G401.6 (cell line): ENCODE measurements around the gene HDAC4.

ENCODE experiments used
- FAIRE-seq: peaks from 2 replicates; lab custom pipeline; 2012; peaks lifted over from hg19 to GRCh38; lab: Jason Lieb, UNC

The HDAC4 gene

DNA sequence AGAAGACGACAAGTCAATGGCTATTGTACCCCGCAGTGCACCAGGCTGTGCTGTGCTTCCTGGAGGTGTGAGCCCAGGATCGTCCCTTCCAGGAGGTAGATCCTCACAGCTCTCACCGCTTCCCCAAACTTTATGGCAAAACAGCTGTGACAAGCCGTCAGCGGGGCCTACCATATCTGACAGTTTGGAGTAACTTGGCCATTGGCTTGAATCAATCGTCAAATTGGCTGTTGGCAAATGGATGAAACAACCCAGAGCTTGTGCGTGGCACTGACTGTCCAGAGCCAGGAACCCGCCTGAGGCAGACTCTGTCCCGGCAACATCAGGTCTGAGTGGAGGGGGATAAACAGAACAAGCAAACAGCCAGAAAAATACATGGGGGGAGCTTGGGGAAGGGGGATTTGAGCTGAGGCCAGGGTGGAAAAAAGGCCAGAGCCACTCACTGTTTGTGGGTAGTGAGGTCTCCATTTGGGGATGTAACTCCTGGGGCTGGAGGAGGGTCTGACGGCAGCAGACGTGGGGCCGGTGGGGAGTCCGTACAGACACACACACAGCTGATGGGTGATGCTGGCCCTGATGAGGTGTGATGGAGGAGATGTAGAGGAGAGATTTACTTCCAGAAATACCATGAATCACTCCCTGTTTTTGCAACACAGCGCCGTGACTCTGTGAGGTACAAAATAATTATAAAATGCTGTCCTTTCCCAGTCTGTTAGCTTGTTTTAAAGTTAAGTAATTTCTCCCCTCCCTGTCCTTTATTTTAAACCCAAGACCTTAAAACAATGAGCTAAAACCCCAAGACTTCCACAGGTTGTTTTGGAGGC lies 378.2 kb downstream of the HDAC4 start:
- FAIRE-seq = no peak

- no peak for FAIRE-seq
Observed at GRCh38 chr2:239021651-239022436, 379.0 kb downstream of the HDAC4 start.

GRCh38 chr2:239021224-239021623 lies 379.6 kb downstream of the HDAC4 start:
- FAIRE-seq = no peak

DNA sequence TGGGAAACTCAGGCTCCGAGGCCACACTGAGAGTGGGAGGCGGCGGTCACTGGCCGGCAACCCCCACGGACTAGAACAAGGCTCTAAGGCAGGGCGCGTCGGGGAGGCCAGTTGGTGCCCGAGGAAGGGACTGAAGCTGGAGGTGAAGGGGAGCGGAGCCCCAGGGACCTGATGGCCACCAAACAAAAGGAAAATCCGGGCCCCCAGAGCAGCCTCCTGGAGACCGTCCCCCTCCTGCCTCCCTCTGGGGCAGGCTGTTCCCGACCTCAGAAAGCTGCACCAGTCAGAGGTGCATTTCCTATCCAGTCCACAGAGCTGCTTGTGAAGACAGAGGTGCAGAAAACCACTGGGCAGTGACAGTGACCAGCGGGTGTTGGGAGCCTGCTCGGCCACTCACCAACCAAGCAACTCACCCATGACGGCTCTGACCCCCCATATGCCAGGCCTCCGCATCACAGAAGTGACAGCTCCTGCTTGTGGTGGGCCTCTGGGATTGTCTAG lies 380.2 kb downstream of the HDAC4 start:
- no peak for FAIRE-seq

DNA sequence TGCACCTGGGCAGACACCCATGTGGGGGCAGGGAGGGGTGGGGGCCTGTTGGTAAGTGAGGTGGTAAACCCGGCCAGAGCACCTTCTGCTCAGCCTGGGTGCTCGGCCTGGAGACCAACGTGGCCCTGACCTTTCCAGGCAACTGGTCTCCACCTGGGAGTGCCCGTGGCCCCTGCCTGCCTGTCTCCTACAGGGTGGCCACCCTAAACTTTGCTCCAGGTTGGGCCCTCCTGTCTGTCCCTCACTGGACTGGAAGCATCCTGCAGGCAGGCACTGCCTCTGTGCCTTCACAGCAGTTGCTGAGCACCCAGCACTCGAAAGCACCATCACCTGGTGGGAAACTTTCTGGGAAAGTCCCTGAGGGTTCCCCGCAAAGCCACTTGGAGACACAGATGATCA lies 381.6 kb downstream of the HDAC4 start:
- no peak for FAIRE-seq

DNA sequence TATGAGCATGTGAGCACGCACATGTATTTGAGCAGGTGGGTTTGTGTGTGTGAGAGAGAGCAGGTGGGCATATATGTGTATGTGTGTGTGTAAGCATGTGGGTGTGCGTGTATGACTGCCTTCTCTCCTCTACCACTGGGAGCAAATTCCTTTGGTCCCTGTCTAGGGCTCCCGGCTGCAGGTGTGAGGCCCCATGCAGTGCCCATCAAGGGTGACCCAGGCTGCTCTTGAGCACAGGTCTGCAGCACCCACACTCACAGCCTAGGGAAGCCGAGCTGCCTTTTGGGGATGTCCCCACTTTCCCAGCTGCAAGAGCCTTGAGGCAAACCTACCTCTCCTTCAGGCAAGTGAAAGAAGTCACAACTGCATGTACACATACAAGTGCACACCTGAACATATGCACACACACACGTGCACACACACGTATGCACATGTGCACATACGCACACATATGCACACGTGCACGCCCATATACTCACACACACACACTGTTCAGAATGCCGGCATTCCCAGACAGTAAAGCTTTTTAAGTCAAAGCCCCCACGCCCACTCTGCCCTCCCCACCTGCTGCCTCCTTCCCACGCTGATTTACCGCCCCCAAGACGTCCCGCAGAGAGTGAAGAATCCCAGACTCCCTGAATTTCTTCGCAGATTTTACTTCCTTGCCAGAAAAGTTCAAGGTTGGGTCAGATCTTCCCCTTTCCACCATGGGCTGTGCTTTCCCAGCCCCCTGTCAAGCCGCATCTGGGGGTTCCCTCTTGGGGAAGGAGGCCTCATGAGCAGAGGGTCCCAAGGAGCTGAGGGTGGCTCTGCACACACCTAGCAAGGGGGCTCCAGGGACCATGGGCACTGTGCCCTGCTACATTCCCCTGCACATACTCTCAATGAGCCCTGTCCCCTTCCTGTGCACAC lies 382.3 kb downstream of the HDAC4 start:
- no peak for FAIRE-seq

GRCh38 chr2:239017491-239018098 lies 383.2 kb downstream of the HDAC4 start:
- FAIRE-seq = no peak

DNA sequence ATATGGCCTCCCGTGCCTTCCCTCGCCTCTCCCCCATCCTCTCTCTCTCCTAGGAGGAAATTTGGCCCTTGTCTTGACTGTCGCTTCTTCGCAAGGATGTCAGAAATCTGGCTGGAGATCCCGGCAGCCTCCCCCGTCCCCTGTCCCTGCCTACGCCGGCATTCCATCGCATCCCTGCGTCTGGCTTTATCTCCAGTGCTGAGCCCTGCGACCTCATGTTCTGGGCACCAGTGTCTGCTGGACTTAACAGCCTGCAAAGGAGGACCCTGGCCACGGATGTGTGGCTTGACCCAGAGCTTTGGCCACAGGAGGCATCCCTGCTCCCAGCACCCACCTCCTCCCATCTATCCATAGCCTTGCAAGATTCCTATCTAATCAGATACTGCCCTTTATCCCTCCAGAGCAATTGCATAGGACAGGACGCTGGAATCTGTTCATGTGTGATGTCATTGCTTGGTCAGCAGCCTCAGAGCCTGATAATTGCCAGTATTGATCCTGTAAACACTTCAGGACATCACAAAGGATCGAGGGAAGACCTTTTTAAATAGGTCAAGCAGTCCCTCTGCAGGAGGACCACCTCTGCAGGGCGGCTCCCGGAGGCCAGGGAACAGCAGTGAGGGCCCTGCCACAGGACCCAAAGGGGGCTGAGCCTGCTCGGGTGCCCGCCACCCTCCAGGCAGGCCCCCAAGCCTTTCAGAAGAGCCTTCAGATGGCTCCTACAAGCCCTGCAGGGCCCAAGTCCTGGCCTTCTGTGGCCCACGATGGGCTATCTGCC lies 384.7 kb downstream of the HDAC4 start:
- no peak for FAIRE-seq

DNA sequence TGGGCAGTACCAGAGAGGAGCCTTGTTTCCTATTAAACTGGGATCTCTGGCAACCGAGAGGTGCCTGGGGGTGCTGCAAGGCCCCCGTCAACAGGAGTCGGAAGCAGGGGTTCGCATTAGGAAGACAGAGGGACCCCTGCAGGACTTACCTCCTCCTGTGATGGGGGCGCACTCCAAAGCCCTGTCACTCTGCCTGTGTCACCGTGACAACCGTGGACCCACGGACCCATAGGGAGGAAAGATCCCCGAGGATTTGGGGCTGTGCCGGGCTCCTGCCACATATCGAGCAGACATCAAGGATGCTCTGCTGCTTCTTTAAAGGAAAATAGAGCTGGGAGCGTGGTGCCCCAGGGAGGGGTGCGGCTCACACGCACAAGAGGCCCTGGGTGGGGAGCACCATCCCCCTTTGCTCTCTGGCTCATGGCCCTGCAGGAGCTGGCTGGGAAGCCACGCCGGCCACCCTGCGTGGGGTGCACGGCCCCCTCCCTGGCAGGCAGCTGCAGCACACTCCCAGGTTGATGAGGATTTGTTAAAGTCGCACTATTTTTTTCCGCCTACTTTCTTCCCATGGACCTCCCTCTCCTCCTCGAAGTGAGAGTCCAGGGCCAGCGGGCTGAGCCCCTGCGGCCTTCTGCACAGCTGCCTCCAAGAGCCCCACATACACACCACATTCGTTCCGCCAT lies 385.5 kb downstream of the HDAC4 start:
- no peak for FAIRE-seq

- no peak for FAIRE-seq
Observed at GRCh38 chr2:239014458-239015217, 386.2 kb downstream of the HDAC4 start.

- no peak for FAIRE-seq
Observed at GRCh38 chr2:239013678-239013976, 387.2 kb downstream of the HDAC4 start.

DNA sequence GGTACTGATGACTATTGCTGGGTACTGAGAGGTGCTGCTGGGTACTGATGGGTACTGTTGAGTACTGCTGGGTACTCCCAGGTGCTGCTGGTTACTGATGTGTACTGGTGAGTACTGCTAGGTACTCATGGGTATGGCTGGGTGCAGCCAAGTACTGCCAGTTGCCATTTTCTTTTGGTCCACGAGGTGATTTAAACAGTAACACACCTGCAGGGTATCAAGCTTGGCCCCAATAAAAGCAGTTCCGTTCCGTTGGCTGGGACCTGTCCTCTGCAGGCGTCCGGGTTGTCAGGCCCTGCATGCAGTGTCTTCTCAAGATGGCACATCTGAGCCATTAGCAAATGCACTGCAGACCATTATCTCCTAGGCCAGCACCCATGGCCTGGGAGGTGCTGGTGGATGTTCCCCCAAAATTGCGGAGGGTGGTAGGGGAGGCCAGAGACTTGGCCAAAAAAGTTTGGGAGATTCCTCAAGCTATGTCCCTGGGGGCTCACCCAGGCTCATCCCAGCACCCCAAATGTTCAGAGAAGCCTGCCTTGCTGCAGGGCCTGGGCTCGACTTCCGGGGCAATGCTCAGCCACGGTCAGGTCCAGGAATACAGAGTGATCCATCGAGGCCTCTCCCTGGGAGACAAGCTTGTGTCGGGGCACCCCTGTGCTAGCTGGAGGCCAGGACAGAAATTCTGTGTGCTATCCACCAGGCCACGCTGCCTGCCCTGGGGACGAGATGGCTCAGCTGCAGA lies 387.7 kb downstream of the HDAC4 start:
- no peak for FAIRE-seq

- FAIRE-seq = no peak
Observed at GRCh38 chr2:239012228-239012627, 388.6 kb downstream of the HDAC4 start.

GRCh38 chr2:239009589-239009961 lies 391.2 kb downstream of the HDAC4 start:
- no peak for FAIRE-seq

GRCh38 chr2:239008677-239009588 lies 391.9 kb downstream of the HDAC4 start:
- no peak for FAIRE-seq

DNA sequence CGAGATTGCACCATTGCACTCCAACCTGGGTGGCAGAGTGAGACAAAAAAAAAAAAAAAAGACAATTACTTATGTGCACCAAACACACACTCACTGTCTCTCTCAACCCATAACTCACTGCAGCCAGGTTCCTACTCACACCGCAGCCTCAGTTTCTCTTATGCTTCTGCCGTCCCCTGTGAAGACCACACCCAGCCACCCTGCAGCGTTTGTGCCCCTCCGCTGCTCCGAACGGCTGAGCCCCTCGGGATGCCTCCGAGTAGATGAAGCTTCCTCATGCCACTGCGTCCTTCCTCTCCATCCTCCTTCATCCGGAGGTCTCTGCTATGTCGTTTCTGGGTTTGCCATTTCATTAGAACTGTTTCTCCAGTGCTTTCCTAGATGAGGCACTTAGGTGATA lies 392.8 kb downstream of the HDAC4 start:
- no peak for FAIRE-seq

DNA sequence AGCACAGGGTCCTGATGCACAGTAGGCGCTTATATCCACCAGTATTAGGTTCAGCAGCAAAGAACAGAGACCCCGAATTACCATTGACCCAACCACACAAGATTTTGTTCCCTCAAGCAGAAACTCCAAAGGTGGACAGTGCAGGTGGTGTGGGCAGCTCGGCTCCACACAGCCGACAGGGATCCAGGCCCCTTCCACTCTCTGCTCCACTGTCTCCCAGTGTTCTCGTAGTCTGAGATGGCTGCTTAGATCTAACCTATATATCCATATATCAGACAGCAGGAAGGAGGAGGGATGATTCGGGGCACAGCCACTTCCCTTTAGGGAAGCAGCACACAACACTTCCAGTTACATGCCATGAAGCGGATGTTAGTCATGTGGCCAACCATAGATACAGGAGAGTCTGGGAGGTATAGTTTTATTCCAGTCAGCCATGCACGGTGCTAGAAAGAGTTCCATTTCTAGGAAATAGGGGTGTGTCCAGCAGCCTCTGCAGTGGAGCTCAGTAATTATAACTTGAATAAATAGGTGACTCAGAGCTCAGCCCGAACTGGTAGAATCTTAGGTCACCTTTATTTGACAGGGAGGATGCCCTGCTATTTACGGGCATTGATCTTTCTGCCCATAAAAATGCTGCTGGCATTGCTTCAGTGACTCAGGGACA lies 394.1 kb downstream of the HDAC4 start:
- FAIRE-seq = no peak

GRCh38 chr2:239005586-239005985 lies 395.2 kb downstream of the HDAC4 start:
- no peak for FAIRE-seq
